Endothelial cell of umbilical vein (primary cell): Measurements from ENCODE around the gene SYNPO2.

ENCODE experiments used
- CTCF ChIP-seq, 2 donors: IDR thresholded peaks; 1 replicate in 1 of 2; 2 replicates in 1 of 2; pipeline ENCODE4 v1.5.1; 2011; ENCODE audit warnings: low read length in 2 of 2, mild to moderate bottlenecking in 2 of 2, moderate library complexity in 2 of 2, control low read depth in 1 of 2, inconsistent platforms in 1 of 2, low read depth in 1 of 2; ENCODE audit not compliant: insufficient read depth in 1 of 2; ENCODE audit errors: extremely low read depth in 1 of 2
- EZH2 ChIP-seq: IDR thresholded peaks from 2 replicates; pipeline ENCODE4 v1.6.1; 2012; ENCODE audit warnings: borderline replicate concordance, low read depth, mild to moderate bottlenecking, moderate library complexity, low read length, inconsistent platforms; ENCODE audit not compliant: severe bottlenecking
- MAX ChIP-seq: IDR thresholded peaks from 2 replicates; pipeline ENCODE4 v1.6.1; 2011; ENCODE audit not compliant: insufficient read depth, insufficient read length
- POLR2A ChIP-seq: IDR thresholded peaks from 2 replicates; pipeline ENCODE4 v1.6.1; 2012; ENCODE audit warnings: low read depth, mild to moderate bottlenecking, control low read depth, low read length
- POLR2AphosphoS5 ChIP-seq: IDR thresholded peaks from 2 replicates; pipeline ENCODE4 v1.6.1; 2012; ENCODE audit warnings: low read depth, mild to moderate bottlenecking, control low read depth, low read length, moderate library complexity; ENCODE audit not compliant: insufficient read depth

- TF ChIP-seq POLR2AphosphoS5: no peak
- no peak for TF ChIP-seq CTCF (IDR thresholded peaks at IDR 0.05; ENCODE audit: extremely low read depth in 1 of 2, insufficient read depth in 1 of 2, low read depth in 1 of 2, low read length in 2 of 2)
- TF ChIP-seq MAX: no peak
- no peak for TF ChIP-seq POLR2A
- TF ChIP-seq EZH2: no peak
These were observed 87.0 kb downstream of the SYNPO2 start for GRCh38 chr4:118975449-118976192.
